Keratinocyte (primary cell): ENCODE data around the gene CCDC40. TPM values are rescaled to one million over a fixed set of nuclear protein-coding genes. Genes with fewer than 3 reads are reported as not detected.

Experiments used
- DNase-seq: peaks from one replicate; pipeline ENCODE4 v3.0.0-alpha.2; 2011; ENCODE audit warnings: low read depth, missing footprints, low spot score
- FAIRE-seq: peaks from 2 replicates; lab custom pipeline; 2011; peaks lifted over from hg19 to GRCh38; lab: Jason Lieb, UNC
- H2AFZ ChIP-seq: 2 replicates; pipeline ENCODE4 v1.6.0; 2012; ENCODE audit warnings: low read length, control low read depth, inconsistent platforms; ENCODE audit not compliant: control insufficient read depth
- H3K27ac ChIP-seq: 2 replicates; pipeline ENCODE4 v1.5.1; 2011; ENCODE audit warnings: low read length; ENCODE audit not compliant: control insufficient read depth, insufficient read depth
- H3K27me3 ChIP-seq: 3 replicates; pipeline ENCODE4 v1.6.0; 2011; ENCODE audit warnings: low read length; ENCODE audit not compliant: control insufficient read depth, insufficient read depth; ENCODE audit errors: extremely low read depth
- H3K36me3 ChIP-seq, 2 experiments: 2 replicates in 1 of 2; 3 replicates in 1 of 2; pipeline ENCODE4 v1.5.1; 2011; ENCODE audit warnings: low read length in 2 of 2, mild to moderate bottlenecking in 1 of 2; ENCODE audit not compliant: control insufficient read depth in 2 of 2, insufficient read depth in 2 of 2; ENCODE audit errors: extremely low read depth in 1 of 2
- H3K4me1 ChIP-seq: 3 replicates; pipeline ENCODE4 v1.5.1; 2011; ENCODE audit warnings: low read length; ENCODE audit not compliant: control insufficient read depth, insufficient read depth; ENCODE audit errors: extremely low read depth
- H3K4me2 ChIP-seq: 3 replicates; pipeline ENCODE4 v1.6.0; 2011; ENCODE audit warnings: low read depth, low read length; ENCODE audit not compliant: control insufficient read depth, insufficient read depth; ENCODE audit errors: extremely low read depth
- H3K4me3 ChIP-seq, 3 experiments: fragments of 200-600 bp in 1 of 3; sonication (generic) in 1 of 3; 2 replicates in 2 of 3; 3 replicates in 1 of 3; pipeline ENCODE4 v1.5.1; 2011 to 2016; ENCODE audit warnings: low read length in 3 of 3, mild to moderate bottlenecking in 3 of 3, control low read depth in 2 of 3, inconsistent platforms in 1 of 3, low read depth in 1 of 3, mixed read lengths in 1 of 3, mixed run types in 1 of 3, moderate library complexity in 1 of 3; ENCODE audit not compliant: control insufficient read depth in 2 of 3, insufficient read depth in 2 of 3; ENCODE audit errors: extremely low read depth in 1 of 3
- H3K79me2 ChIP-seq: 2 replicates; pipeline ENCODE4 v1.6.0; 2012; ENCODE audit warnings: low read length; ENCODE audit not compliant: control insufficient read depth, insufficient read depth
- H3K9ac ChIP-seq: 3 replicates; pipeline ENCODE4 v1.6.0; 2011; ENCODE audit warnings: low read length; ENCODE audit not compliant: control insufficient read depth, insufficient read depth; ENCODE audit errors: extremely low read depth
- H3K9me1 ChIP-seq: 3 replicates; pipeline ENCODE4 v1.6.0; 2011; ENCODE audit warnings: low read length; ENCODE audit not compliant: control insufficient read depth, insufficient read depth; ENCODE audit errors: extremely low read depth
- H3K9me3 ChIP-seq: 2 replicates; pipeline ENCODE4 v1.5.1; 2012; ENCODE audit warnings: low read depth, low read length; ENCODE audit not compliant: control insufficient read depth
- H4K20me1 ChIP-seq: 3 replicates; pipeline ENCODE4 v1.6.0; 2011; ENCODE audit warnings: low read length; ENCODE audit not compliant: control insufficient read depth, insufficient read depth; ENCODE audit errors: extremely low read depth
- EZH2 ChIP-seq: IDR thresholded peaks from one replicate; pipeline ENCODE4 v1.6.1; 2012; ENCODE audit warnings: inconsistent platforms, mild to moderate bottlenecking, low read length, moderate library complexity
- dilution Hi-C: fragments of 300-500 bp; cut with MboI; formaldehyde crosslinking; loops from one replicate; pipeline ENCODE4 v1.7.0; 2020; ENCODE audit warnings: low sequenced_read_pairs; ENCODE audit not compliant: extremely low pct_ligation_motif_present
- polyA plus RNA-seq, 5 experiments: library from polyadenylated mRNA; depleted of rRNA in 3 of 5; stranded (reverse) in 3 of 5; stranded (forward) in 1 of 5; unstranded in 1 of 5; fragments of >200 nt; gene quantifications; 1 replicate in 1 of 5; 2 replicates in 3 of 5; 3 replicates in 1 of 5; pipeline versions ENCODE4 v1.2.1 to v1.2.3, GENCODE V29; 2011 to 2012; ENCODE audit warnings: missing spikeins in 2 of 5, low read depth in 1 of 5, low replicate concordance in 1 of 5
- TF ChIP-seq, protein P1 (sequence below), 3 experiments: IDR thresholded peaks in 1 of 3; conservative IDR thresholded peaks in 1 of 3; optimal IDR thresholded peaks in 1 of 3; 2 replicates in 2 of 3; 3 replicates in 1 of 3; pipeline versions ENCODE3 to v1.5.1; 2011; ENCODE audit warnings: low read length in 3 of 3, mild to moderate bottlenecking in 3 of 3, moderate library complexity in 2 of 3, control low read depth in 1 of 3, inconsistent platforms in 1 of 3; ENCODE audit not compliant: insufficient read depth in 2 of 3; ENCODE audit errors: extremely low read depth in 1 of 3

The CCDC40 gene
- polyA plus RNA-seq, 1 donor (not counting 4 experiments of a cell fraction or from before 2014, with no cell fraction given), result 2.4 TPM

DNA sequence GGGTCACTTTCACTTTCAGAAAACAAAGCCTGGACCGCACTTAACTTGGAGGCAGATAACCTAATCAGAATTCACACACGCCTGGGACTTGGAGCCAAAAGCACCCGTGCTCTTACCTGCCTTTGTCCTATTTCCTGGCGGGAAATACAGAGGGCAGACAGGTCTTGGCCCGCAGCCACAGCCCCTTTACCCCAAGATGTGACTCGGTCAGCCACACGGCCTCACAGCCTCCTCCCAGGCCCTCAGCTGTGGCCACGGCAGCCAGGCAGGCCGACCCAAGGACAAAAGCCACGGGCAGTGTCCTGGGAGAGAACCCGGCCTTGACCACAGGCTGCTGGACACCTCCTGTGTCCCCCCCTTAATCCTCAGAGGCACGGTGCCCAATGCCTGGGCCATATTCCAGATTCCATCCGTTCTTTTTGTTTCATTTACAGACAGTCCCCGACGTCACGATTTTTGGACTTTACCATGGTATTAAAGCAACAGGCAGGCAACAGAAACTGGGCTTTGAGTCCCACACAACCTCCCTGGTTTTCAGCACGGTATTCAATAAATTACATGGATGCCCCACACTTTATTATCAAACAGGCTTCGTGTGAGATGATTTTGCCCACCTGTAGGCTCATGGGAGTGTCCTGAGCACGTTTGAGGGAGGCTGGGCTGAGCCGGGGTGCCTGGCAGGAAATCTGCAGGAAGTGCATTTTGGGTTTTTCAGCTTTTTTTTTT is 34.8 kb downstream of the CCDC40 start:
- Histone ChIP-seq H3K9me1 (no peaks in the 10 kb centered on the region), H3K36me3 (no peaks in the 10 kb centered on the region), H3K9ac (no peak overlapping the region), H3K4me1 (no peaks in the 10 kb centered on the region), H3K9me3 (no peaks in the 10 kb centered on the region), H4K20me1 (no peaks in the 10 kb centered on the region), H2AFZ (no peak overlapping the region), H3K79me2 (no peaks in the 10 kb centered on the region), H3K4me2 (no peak overlapping the region), H3K27me3 (peaks cover under 1% of the 10 kb centered on the region), H3K4me3 (no peak overlapping the region), H3K27ac (no peak overlapping the region)
- dilution Hi-C loops, result no loop called here
- TF ChIP-seq, protein P1, sequence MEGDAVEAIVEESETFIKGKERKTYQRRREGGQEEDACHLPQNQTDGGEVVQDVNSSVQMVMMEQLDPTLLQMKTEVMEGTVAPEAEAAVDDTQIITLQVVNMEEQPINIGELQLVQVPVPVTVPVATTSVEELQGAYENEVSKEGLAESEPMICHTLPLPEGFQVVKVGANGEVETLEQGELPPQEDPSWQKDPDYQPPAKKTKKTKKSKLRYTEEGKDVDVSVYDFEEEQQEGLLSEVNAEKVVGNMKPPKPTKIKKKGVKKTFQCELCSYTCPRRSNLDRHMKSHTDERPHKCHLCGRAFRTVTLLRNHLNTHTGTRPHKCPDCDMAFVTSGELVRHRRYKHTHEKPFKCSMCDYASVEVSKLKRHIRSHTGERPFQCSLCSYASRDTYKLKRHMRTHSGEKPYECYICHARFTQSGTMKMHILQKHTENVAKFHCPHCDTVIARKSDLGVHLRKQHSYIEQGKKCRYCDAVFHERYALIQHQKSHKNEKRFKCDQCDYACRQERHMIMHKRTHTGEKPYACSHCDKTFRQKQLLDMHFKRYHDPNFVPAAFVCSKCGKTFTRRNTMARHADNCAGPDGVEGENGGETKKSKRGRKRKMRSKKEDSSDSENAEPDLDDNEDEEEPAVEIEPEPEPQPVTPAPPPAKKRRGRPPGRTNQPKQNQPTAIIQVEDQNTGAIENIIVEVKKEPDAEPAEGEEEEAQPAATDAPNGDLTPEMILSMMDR (optimal IDR thresholded peaks at IDR 0.05 in 1 of 3, IDR thresholded peaks at IDR 0.05 in 1 of 3, conservative IDR thresholded peaks at IDR 0.05 in 1 of 3; ENCODE audit: extremely low read depth in 1 of 3, insufficient read depth in 2 of 3, low read length in 3 of 3), result no peak
- no peak for TF ChIP-seq EZH2
- DNase-seq (no peak), FAIRE-seq (no peak)

DNA sequence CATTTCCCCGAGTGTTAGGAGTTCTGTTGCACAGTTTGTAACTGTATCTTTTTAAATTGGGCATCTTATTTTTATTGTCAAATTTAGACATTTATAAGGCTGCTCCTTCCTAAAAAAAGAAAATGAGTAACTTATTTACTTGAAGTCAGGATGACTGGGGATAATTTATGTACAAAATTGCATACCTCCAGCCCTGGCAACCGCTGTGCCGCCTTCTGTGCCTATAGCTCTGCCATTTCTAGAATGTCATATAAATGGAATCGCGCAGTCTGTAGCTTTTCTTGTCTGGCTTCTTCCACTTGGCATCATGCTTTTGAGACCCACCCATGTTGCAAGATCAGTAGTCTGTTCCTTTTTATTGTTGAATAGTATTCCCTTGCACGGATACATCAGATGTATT is 36.0 kb downstream of the CCDC40 start:
- dilution Hi-C loops, result no loop called here
- H2AFZ ChIP-seq, result no peak overlapping the region
- FAIRE-seq (no peak), DNase-seq (no peak)
- no peaks in the 10 kb centered on the region for H3K9me1 ChIP-seq
- no peak overlapping the region for H3K27ac ChIP-seq
- H3K27me3 ChIP-seq, result no peaks in the 10 kb centered on the region
- H3K79me2 ChIP-seq, result no peaks in the 10 kb centered on the region
- no peak overlapping the region for H3K4me3 ChIP-seq
- H3K9me3 ChIP-seq, result no peaks in the 10 kb centered on the region
- no peak overlapping the region for H3K9ac ChIP-seq
- H4K20me1 ChIP-seq, result no peaks in the 10 kb centered on the region
- TF ChIP-seq, protein P1 (optimal IDR thresholded peaks at IDR 0.05 in 1 of 3, IDR thresholded peaks at IDR 0.05 in 1 of 3, conservative IDR thresholded peaks at IDR 0.05 in 1 of 3; ENCODE audit: extremely low read depth in 1 of 3, insufficient read depth in 2 of 3, low read length in 3 of 3), result no peak
- TF ChIP-seq EZH2, result no peak
- no peaks in the 10 kb centered on the region for H3K4me1 ChIP-seq
- no peak overlapping the region for H3K4me2 ChIP-seq
- no peaks in the 10 kb centered on the region for H3K36me3 ChIP-seq
